ENCODE measurements around the gene IL17C.
"Not testable (repeated sequence)": the region's sequence is repeated elsewhere in the genome, so short reads cannot be mapped to it uniquely, and the experiment has no call there.

The IL17C gene

GRCh38 chr16:88665148-88665547, 26.8 kb downstream of the IL17C start:
- in situ Hi-C loops (cut with HindIII; ENCODE audit: low pct_ligation_motif_present, low sequenced_read_pairs) = no loop called here
- no peak overlapping the region for H3K27ac ChIP-seq
- no peak for TF ChIP-seq CTCF (IDR thresholded peaks at IDR 0.05; ENCODE audit: low read depth, low read length, missing control alignments)
- no peaks in the 10 kb centered on the region for H3K27me3 ChIP-seq (replicated peaks)
- H3K36me3 ChIP-seq (replicated peaks) = peaks cover under 1% of the 10 kb centered on the region
- H3K4me3 ChIP-seq (ENCODE audit: low read depth, low read length) = no peak overlapping the region
- no peak for DNase-seq

DNA sequence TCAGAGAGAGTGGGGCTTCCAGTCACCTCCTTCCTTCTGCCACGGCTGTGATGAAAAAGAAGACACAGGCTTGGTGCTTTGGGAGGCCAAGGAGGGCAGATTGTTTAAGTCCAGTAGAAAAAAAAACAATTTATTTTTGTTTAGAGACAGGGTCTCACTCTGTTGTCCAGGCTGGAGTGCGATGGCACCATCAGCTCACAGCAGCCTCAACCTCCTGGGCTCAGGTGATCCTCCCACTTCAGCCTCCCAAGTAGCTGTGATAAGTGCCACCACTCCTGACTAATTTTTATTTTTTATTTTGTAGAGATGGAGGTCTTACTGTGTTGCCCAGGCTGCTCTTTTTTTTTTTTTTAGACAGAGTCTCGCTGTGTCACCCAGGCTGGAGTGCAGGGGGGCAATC, 27.2 kb downstream of the IL17C start:
- DNase-seq = no peak
- no peak overlapping the region for H3K27ac ChIP-seq
- in situ Hi-C loops (cut with HindIII; ENCODE audit: low pct_ligation_motif_present, low sequenced_read_pairs) = no loop called here
- H3K36me3 ChIP-seq (replicated peaks) = no peaks in the 10 kb centered on the region
- H3K4me3 ChIP-seq (ENCODE audit: low read depth, low read length) = no peak overlapping the region
- H3K27me3 ChIP-seq (replicated peaks) = no peaks in the 10 kb centered on the region
- no peak for TF ChIP-seq CTCF (IDR thresholded peaks at IDR 0.05; ENCODE audit: low read depth, low read length, missing control alignments)

DNA sequence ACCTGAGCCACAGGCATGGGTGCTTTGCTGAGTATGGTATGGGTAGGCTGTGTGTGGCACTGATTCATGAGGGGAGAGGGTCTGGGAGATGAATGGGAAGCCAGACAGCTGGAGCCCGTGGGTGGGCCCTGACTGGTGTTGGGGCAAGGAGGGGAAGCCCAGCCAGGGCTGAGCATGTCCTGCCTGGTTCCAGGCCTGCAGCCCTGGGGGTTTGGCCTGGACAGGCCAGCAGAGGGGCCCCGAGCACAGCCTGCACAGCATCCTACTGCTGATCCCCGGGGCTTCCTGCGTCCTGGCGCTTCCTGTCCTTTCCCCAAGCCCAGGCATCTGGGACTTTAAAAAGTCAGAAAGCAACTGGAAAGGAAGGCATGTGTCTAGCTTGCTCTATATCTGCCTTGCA, 29.1 kb downstream of the IL17C start:
- in situ Hi-C loops (cut with HindIII; ENCODE audit: low pct_ligation_motif_present, low sequenced_read_pairs) = no loop called here
- Histone ChIP-seq H3K27ac (no peak overlapping the region), H3K36me3 (replicated peaks) (no peaks in the 10 kb centered on the region), H3K27me3 (replicated peaks) (no peaks in the 10 kb centered on the region), H3K4me3 (ENCODE audit: low read depth, low read length) (no peak overlapping the region)
- peak; percentile 50 for TF ChIP-seq CTCF (IDR thresholded peaks at IDR 0.05; ENCODE audit: low read depth, low read length, missing control alignments)
- no peak for DNase-seq

DNA sequence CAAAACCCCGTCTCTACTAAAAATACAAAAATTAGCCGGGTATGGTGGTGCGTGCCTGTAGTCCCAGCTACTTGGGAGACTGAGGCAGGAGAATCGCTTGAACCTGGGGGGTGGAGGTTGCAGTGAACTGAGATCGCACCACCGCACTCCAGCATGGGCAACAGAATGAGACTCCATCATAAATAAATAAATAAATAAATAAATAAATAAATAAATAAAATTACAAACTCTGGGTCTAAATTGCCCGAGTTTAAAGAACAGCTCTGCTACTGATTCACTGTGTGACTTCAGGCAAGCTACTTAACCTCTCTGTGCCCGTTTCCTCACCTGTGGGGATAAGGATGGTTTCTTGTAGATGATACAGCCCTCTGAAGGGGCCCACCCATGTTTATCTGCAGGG, 31.1 kb downstream of the IL17C start:
- in situ Hi-C loops (cut with HindIII; ENCODE audit: low pct_ligation_motif_present, low sequenced_read_pairs); H3K27ac ChIP-seq; H3K4me3 ChIP-seq (ENCODE audit: low read depth, low read length); DNase-seq; H3K36me3 ChIP-seq (replicated peaks); H3K27me3 ChIP-seq (replicated peaks): not testable (repeated sequence)

- Histone ChIP-seq H3K4me3 (ENCODE audit: low read depth, low read length) (no peak overlapping the region), H3K27ac (no peak overlapping the region), H3K36me3 (replicated peaks) (no peaks in the 10 kb centered on the region), H3K27me3 (replicated peaks) (no peaks in the 10 kb centered on the region)
- no peak for TF ChIP-seq CTCF (IDR thresholded peaks at IDR 0.05; ENCODE audit: low read depth, low read length, missing control alignments)
- DNase-seq = no peak
- in situ Hi-C loops (cut with HindIII; ENCODE audit: low pct_ligation_motif_present, low sequenced_read_pairs) = no loop called here
Measured at GRCh38 chr16:88669980-88670379, 31.6 kb downstream of the IL17C start.

GRCh38 chr16:88671806-88672205, 33.4 kb downstream of the IL17C start:
- no peak for DNase-seq
- Histone ChIP-seq H3K36me3 (replicated peaks) (no peaks in the 10 kb centered on the region), H3K27ac (no peak overlapping the region), H3K27me3 (replicated peaks) (no peaks in the 10 kb centered on the region), H3K4me3 (ENCODE audit: low read depth, low read length) (no peak overlapping the region)
- TF ChIP-seq CTCF (IDR thresholded peaks at IDR 0.05; ENCODE audit: low read depth, low read length, missing control alignments) = no peak
- in situ Hi-C loops (cut with HindIII; ENCODE audit: low pct_ligation_motif_present, low sequenced_read_pairs) = no loop called here

All from brain microvascular endothelial cell (primary cell).